ENCODE results near the gene GXYLT2. TPM values are rescaled to one million over a fixed set of nuclear protein-coding genes. Genes with fewer than 3 reads are reported as not detected.

The GXYLT2 gene
- total and polyA plus RNA-seq, 2 of the 13 experiments (the other 11 are each of a cell fraction or from before 2014, with no cell fraction given), result 4.3 to 6.9 TPM

- TF ChIP-seq ZNF44 (CRISPR knock-in tag; IDR thresholded peaks at IDR 0.05), result no peak
- TF ChIP-seq FOXA1 (IDR thresholded peaks at IDR 0.05), result 0 out of 2 replicates have a peak, but pooled peaks have one; percentile 16
- no peak for TF ChIP-seq FOXA1 (CRISPR knock-in tag; IDR thresholded peaks at IDR 0.05)
- no peak for TF ChIP-seq KAT2B (IDR thresholded peaks at IDR 0.05; ENCODE audit: borderline replicate concordance, low read depth, low read length)
- TF ChIP-seq TCF7 (IDR thresholded peaks at IDR 0.05; ENCODE audit: low read depth), result no peak
- no peak for TF ChIP-seq MLXIP (CRISPR knock-in tag; IDR thresholded peaks at IDR 0.05; ENCODE audit: borderline replicate concordance)
- TF ChIP-seq SMARCE1 (IDR thresholded peaks at IDR 0.05; ENCODE audit: borderline replicate concordance), result no peak
- TF ChIP-seq RFX5 (IDR thresholded peaks at IDR 0.05; ENCODE audit: low read depth, low read length), result no peak
- TF ChIP-seq, protein P1, sequence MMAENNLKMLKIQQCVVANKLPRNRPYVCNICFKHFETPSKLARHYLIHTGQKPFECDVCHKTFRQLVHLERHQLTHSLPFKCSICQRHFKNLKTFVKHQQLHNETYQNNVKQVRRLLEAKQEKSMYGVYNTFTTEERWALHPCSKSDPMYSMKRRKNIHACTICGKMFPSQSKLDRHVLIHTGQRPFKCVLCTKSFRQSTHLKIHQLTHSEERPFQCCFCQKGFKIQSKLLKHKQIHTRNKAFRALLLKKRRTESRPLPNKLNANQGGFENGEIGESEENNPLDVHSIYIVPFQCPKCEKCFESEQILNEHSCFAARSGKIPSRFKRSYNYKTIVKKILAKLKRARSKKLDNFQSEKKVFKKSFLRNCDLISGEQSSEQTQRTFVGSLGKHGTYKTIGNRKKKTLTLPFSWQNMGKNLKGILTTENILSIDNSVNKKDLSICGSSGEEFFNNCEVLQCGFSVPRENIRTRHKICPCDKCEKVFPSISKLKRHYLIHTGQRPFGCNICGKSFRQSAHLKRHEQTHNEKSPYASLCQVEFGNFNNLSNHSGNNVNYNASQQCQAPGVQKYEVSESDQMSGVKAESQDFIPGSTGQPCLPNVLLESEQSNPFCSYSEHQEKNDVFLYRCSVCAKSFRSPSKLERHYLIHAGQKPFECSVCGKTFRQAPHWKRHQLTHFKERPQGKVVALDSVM (CRISPR knock-in tag; IDR thresholded peaks at IDR 0.05), result peak; percentile 58
- Histone ChIP-seq H3K4me2 (ENCODE audit: low read depth, low read length) (no peak overlapping the region), H2AFZ (ENCODE audit: low read length) (no peak overlapping the region), H4K20me1 (ENCODE audit: insufficient read depth, low read length) (peaks cover 92% of the 10 kb centered on the region), H3K36me3 (replicated peaks in 1 of 2; ENCODE audit: control insufficient read depth in 1 of 2, insufficient read depth in 2 of 2, low read length in 2 of 2) (peaks cover 0 to 16% of the 10 kb centered on the region in 2 experiments; a peak in 4 of 5 replicates), H3K4me1 (ENCODE audit: insufficient read depth, low read length) (peaks cover 82% of the 10 kb centered on the region), H3K27ac (ENCODE audit: extremely low read length, insufficient read depth, low read length) (peak overlapping the region; percentile 38), H3K27me3 (ENCODE audit: control insufficient read depth in 1 of 2, insufficient read depth in 2 of 2, low read length in 2 of 2) (no peaks in the 10 kb centered on the region), H3K9ac (ENCODE audit: insufficient read depth, low read depth, low read length) (no peak overlapping the region), H3K4me3 (replicated peaks in 1 of 3; ENCODE audit: insufficient read depth in 1 of 3, low read depth in 2 of 3, low read length in 3 of 3) (no peak overlapping the region), H3K79me2 (ENCODE audit: insufficient read depth, low read length) (peaks cover 98% of the 10 kb centered on the region), H3K9me3 (ENCODE audit: low read length) (no peaks in the 10 kb centered on the region)
- in situ Hi-C loops (cut with HindIII; ENCODE audit: extremely low pct_ligation_motif_present, low pct_unique_long_range_greater_than_20kb), result no loop called here
- DNase-seq (ENCODE audit: low spot score) (peak; percentile 15), FAIRE-seq (no peak), ATAC-seq (peak; percentile 63)
- CTCF ChIA-PET (ENCODE audit: low intra/inter-chr PET ratio, low total read pairs), result no interaction called here
- POLR2A ChIA-PET, result interaction anchor here (0.6 to 1.3 kb wide), 2 partner anchors 19 to 24 kb away, joined by 3 read pairs; no protein-coding TSS in a partner anchor
- intact Hi-C loops (cut with micrococcal nuclease; ENCODE audit: unreplicated experiment), result no loop called here
- 93% methylated on average over 4 of the region's 4 CpGs for WGBS (ENCODE audit: low lambda C conversion rate)
- no TSS peak for BruUV-seq (replicated peaks)
Measured at GRCh38 chr3:73021301-73021835, 133.5 kb downstream of the GXYLT2 start.

Measured in HepG2 (cell line).